T-helper 17 cell (primary cell): ENCODE results near the gene CDYL. TPM values are rescaled to one million over a fixed set of nuclear protein-coding genes. Genes with fewer than 3 reads are reported as not detected.

Experiments
- ATAC-seq: fragments of 150-1000 bp; cut with Tn5 transposase; 2 replicates; pipeline ENCODE4 v1.10.0; 2021; ENCODE audit warnings: mild to moderate bottlenecking, moderate library complexity
- DNase-seq, 3 donors: peaks; one replicate each; pipeline versions ENCODE4 v3.0.0 to v3.0.0-alpha.2; 2020 to 2021
- H3K9me3 ChIP-seq: one replicate; pipeline ENCODE4 v1.7.0; 2013; ENCODE audit warnings: low read length, mild to moderate bottlenecking; ENCODE audit not compliant: control insufficient read depth, poor library complexity, severe bottlenecking
- H3K27ac Mint-ChIP-seq: one replicate; pipeline ENCODE4 v1.8.0; 2022; ENCODE audit warnings: mild to moderate bottlenecking, moderate library complexity, mixed read lengths
- H3K27me3 Mint-ChIP-seq: one replicate; pipeline ENCODE4 v1.8.0; 2022; ENCODE audit warnings: mixed read lengths
- H3K36me3 Mint-ChIP-seq: one replicate; pipeline ENCODE4 v1.8.0; 2022; ENCODE audit warnings: low read depth, mixed read lengths
- H3K4me1 Mint-ChIP-seq: one replicate; pipeline ENCODE4 v1.8.0; 2022; ENCODE audit warnings: mild to moderate bottlenecking, mixed read lengths
- H3K4me3 Mint-ChIP-seq: one replicate; pipeline ENCODE4 v1.8.0; 2022; ENCODE audit warnings: mild to moderate bottlenecking, moderate library complexity, mixed read lengths
- total RNA-seq, 4 donors: library from RNA in 2 of 4; stranded (reverse) in 2 of 4; gene quantifications; one replicate each; pipeline ENCODE4 v1.2.3 and lab custom pipeline; 2022 to 2026

Gene CDYL
- total RNA-seq, 2 donors from 2014 or later: 21.2 to 31.5 TPM

DNA sequence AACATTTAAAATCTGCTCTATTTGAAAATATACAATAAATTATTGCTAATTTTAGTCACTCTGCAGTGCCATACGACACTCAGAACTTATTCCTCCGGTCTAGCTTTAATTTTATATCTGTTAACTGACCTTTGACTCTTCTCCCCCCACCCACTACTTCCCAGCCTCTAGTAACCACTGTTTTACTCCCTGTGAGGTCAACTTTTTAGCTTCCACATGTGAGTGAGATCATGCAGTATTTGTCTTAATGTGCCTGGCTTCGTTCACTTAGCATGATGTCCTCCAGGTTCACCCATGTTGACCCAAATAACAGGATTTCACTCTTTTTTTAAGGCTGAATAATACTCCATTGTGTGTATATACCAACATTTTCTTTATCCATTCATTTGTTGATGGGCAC lies 146.9 kb downstream of the CDYL start:
- Mint-ChIP-seq H3K4me1 (peaks cover 9% of the 10 kb centered on the region), H3K4me3 (no peak overlapping the region), H3K27me3 (no peaks in the 10 kb centered on the region), H3K36me3 (peaks cover 2% of the 10 kb centered on the region), H3K27ac (no peak overlapping the region)
- no peaks in the 10 kb centered on the region for H3K9me3 ChIP-seq
- DNase-seq (no peak), ATAC-seq (no peak)

GRCh38 chr6:4924661-4925271 lies 148.6 kb downstream of the CDYL start:
- DNase-seq (no peak), ATAC-seq (no peak)
- peaks cover 2% of the 10 kb centered on the region for H3K36me3 Mint-ChIP-seq
- H3K27me3 Mint-ChIP-seq: no peaks in the 10 kb centered on the region
- H3K4me1 Mint-ChIP-seq: peaks cover 15% of the 10 kb centered on the region
- H3K4me3 Mint-ChIP-seq: no peak overlapping the region
- H3K9me3 ChIP-seq: no peaks in the 10 kb centered on the region
- H3K27ac Mint-ChIP-seq: no peak overlapping the region

DNA sequence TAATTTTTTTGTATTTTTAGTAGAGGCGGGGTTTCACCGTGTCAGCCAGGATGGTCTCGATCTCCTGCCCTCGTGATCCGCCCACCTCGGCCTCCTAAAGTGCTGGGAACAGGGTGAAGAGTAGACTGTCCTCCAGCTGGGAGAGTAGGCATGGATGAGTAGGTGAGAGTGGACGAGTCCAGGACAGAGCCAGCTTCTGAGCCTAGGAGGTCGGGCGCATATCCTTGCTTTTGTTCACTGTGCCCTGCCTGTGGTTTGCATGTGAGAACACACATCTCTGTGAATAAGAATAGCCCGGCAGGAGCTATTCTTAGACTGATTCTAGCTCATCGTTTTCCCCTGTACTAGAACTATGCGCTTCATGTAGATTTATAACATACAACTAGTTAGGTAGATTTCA lies 149.4 kb downstream of the CDYL start:
- no peak overlapping the region for H3K4me3 Mint-ChIP-seq
- ATAC-seq (no peak), DNase-seq (no peak)
- H3K9me3 ChIP-seq: no peaks in the 10 kb centered on the region
- H3K27me3 Mint-ChIP-seq: no peaks in the 10 kb centered on the region
- H3K4me1 Mint-ChIP-seq: peaks cover 13% of the 10 kb centered on the region
- H3K27ac Mint-ChIP-seq: no peak overlapping the region
- H3K36me3 Mint-ChIP-seq: peaks cover 2% of the 10 kb centered on the region

- ATAC-seq (no peak), DNase-seq (no peak)
- H3K27ac Mint-ChIP-seq: no peak overlapping the region
- H3K4me1 Mint-ChIP-seq: peaks cover 24% of the 10 kb centered on the region
- no peak overlapping the region for H3K4me3 Mint-ChIP-seq
- H3K36me3 Mint-ChIP-seq: peaks cover 6% of the 10 kb centered on the region
- no peaks in the 10 kb centered on the region for H3K9me3 ChIP-seq
- no peaks in the 10 kb centered on the region for H3K27me3 Mint-ChIP-seq
These were observed 152.2 kb downstream of the CDYL start for GRCh38 chr6:4928426-4928825.

GRCh38 chr6:4929097-4929718 lies 153.0 kb downstream of the CDYL start:
- H3K9me3 ChIP-seq: no peaks in the 10 kb centered on the region
- Mint-ChIP-seq H3K27me3 (no peaks in the 10 kb centered on the region), H3K27ac (no peak overlapping the region), H3K36me3 (peaks cover 6% of the 10 kb centered on the region), H3K4me3 (no peak overlapping the region), H3K4me1 (peaks cover 27% of the 10 kb centered on the region)
- no peak for DNase-seq
- ATAC-seq: no peak

DNA sequence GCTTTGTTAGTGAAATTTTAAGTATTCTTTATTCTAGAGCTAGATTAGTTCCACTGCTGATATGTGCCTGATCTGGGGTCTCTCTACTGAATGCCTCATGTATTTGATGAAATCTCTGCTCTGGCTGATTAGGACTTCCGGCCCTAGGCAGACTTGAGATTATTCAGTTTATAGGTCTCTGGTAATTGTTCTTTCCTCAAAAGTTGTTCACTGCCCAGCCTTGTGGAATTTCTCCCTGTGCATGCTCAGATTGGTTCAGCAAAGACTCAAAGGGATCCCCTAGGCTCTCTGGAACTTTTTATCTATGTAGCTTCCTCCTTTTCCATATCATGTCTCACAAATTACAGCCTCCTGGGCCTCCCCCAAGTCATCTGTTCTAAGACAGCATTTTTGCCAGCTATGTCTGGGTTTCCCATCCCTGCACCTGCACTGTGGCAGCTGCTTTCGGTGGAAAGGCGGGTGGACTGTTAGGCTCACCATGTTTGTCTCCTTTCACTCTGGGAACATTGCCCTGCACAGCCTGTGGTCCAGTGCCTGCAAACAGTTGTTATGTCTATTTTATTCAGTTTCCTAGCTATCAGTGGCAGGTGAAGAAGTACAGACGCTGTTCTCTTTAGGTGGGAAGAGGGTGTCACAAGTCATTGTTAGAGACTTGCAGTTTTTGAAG lies 154.0 kb downstream of the CDYL start:
- Mint-ChIP-seq H3K36me3 (peaks cover 6% of the 10 kb centered on the region), H3K4me3 (no peak overlapping the region), H3K27me3 (no peaks in the 10 kb centered on the region), H3K27ac (no peak overlapping the region), H3K4me1 (peaks cover 25% of the 10 kb centered on the region)
- ATAC-seq (no peak), DNase-seq (no peak)
- no peaks in the 10 kb centered on the region for H3K9me3 ChIP-seq

- no peaks in the 10 kb centered on the region for H3K9me3 ChIP-seq
- peaks cover 6% of the 10 kb centered on the region for H3K36me3 Mint-ChIP-seq
- DNase-seq (no peak), ATAC-seq (no peak)
- no peaks in the 10 kb centered on the region for H3K27me3 Mint-ChIP-seq
- H3K27ac Mint-ChIP-seq: peak overlapping the region; percentile 49
- peaks cover 30% of the 10 kb centered on the region for H3K4me1 Mint-ChIP-seq
- no peak overlapping the region for H3K4me3 Mint-ChIP-seq
These were observed 155.5 kb downstream of the CDYL start for GRCh38 chr6:4931530-4932227.

DNA sequence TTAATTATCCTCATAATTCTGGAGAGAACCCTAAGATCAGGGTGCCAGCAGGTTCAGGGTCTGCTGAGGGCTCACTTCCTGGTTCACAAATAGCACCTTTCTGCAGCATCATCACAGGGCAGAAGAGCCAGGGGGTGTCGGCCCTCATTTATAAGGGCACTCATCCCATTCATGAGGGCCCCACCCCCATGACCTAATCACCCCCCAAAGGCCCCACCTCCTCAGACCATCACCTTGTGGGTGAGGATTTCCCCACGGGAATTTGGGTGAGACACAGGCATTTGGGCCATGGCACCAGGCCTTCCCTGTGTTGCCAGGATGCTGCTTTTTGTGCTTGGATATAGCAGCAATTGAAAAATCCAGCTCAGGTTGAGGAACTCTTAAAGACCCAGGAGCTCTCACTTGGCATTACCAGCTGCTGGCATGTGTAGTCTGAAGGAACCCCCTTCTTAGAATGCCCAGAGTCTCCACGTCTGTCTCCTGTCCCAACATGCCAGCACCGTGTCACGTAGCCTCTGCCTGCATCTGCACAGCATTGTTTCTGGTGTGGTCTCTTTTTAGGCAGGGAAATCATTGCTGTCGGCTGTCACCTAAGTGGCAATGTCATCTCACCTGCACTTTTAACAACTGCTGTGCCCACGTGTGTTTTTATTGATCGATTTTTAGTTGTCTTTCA lies 156.2 kb downstream of the CDYL start:
- no peaks in the 10 kb centered on the region for H3K9me3 ChIP-seq
- Mint-ChIP-seq H3K27ac (no peak overlapping the region), H3K27me3 (no peaks in the 10 kb centered on the region), H3K4me3 (no peak overlapping the region), H3K4me1 (peaks cover 30% of the 10 kb centered on the region), H3K36me3 (peaks cover 6% of the 10 kb centered on the region)
- ATAC-seq (no peak), DNase-seq (no peak)

DNA sequence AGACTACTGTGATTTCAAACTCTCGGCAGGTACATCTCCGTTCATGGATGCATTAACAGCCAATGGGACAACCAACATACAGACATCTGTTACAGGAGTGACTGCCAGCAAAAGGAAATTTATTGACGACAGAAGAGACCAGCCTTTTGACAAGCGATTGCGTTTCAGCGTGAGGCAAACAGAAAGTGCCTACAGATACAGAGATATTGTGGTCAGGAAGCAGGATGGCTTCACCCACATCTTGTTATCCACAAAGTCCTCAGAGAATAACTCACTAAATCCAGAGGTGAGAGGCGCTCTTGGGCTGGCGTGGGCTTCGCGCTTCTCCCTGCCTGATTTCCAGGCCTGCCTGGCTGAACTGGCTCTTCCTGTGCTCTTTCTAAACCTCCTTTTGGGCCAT lies 159.3 kb downstream of the CDYL start:
- no peak for DNase-seq
- peaks cover 9% of the 10 kb centered on the region for H3K36me3 Mint-ChIP-seq
- no peak for ATAC-seq
- H3K27ac Mint-ChIP-seq: peak overlapping the region; percentile 47
- H3K4me1 Mint-ChIP-seq: peaks cover 29% of the 10 kb centered on the region
- no peaks in the 10 kb centered on the region for H3K9me3 ChIP-seq
- H3K27me3 Mint-ChIP-seq: no peaks in the 10 kb centered on the region
- H3K4me3 Mint-ChIP-seq: no peak overlapping the region

GRCh38 chr6:4935975-4936680 lies 159.9 kb downstream of the CDYL start:
- DNase-seq (no peak), ATAC-seq (no peak)
- Mint-ChIP-seq H3K4me3 (no peak overlapping the region), H3K27me3 (no peaks in the 10 kb centered on the region), H3K4me1 (peaks cover 27% of the 10 kb centered on the region), H3K36me3 (peaks cover 9% of the 10 kb centered on the region), H3K27ac (peak overlapping the region; percentile 47)
- no peaks in the 10 kb centered on the region for H3K9me3 ChIP-seq

DNA sequence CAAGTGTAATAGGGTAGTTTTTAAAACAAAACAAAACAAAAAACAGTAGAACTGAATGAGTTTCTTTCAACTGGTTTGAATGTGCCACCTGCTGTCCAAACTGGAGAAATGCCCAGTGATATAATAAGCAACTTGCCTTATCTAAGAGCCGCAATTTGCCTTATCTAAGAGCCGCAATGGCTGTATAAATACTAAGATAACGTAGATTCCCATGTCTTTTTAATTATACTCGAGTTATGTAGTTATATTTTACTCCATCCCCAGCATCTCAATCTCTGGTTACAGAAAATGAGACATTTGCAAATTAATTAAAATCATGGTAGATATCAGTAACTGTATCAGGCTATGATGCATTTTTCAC lies 160.5 kb downstream of the CDYL start:
- H3K27ac Mint-ChIP-seq: peak overlapping the region; percentile 47
- DNase-seq: no peak
- peaks cover 27% of the 10 kb centered on the region for H3K4me1 Mint-ChIP-seq
- no peak for ATAC-seq
- no peaks in the 10 kb centered on the region for H3K27me3 Mint-ChIP-seq
- no peaks in the 10 kb centered on the region for H3K9me3 ChIP-seq
- no peak overlapping the region for H3K4me3 Mint-ChIP-seq
- H3K36me3 Mint-ChIP-seq: peaks cover 9% of the 10 kb centered on the region

- H3K36me3 Mint-ChIP-seq: peaks cover 9% of the 10 kb centered on the region
- no peaks in the 10 kb centered on the region for H3K27me3 Mint-ChIP-seq
- no peak for ATAC-seq
- peaks cover 32% of the 10 kb centered on the region for H3K4me1 Mint-ChIP-seq
- no peaks in the 10 kb centered on the region for H3K9me3 ChIP-seq
- H3K27ac Mint-ChIP-seq: no peak overlapping the region
- no peak for DNase-seq
- no peak overlapping the region for H3K4me3 Mint-ChIP-seq
These were observed 161.2 kb downstream of the CDYL start for GRCh38 chr6:4937414-4937813.
